H1 (cell line): Measurements from ENCODE around the gene PKM.

Experiments used
- CHD1 ChIP-seq: IDR thresholded peaks from 2 replicates; pipeline ENCODE4 v1.6.1; 2012; ENCODE audit warnings: low read depth, low read length, improper control_type of control experiment
- EP300 ChIP-seq, 2 experiments: IDR thresholded peaks; 1 replicate in 1 of 2; 2 replicates in 1 of 2; pipeline ENCODE4 v1.6.1; 2011 to 2012; ENCODE audit warnings: low read depth in 2 of 2, low read length in 2 of 2, mild to moderate bottlenecking in 2 of 2, borderline replicate concordance in 1 of 2, inconsistent platforms in 1 of 2, moderate library complexity in 1 of 2
- EZH2 ChIP-seq: fragments of 200-600 bp; sonication (generic); IDR thresholded peaks from 2 replicates; pipeline ENCODE4 v1.7.1; 2012; ENCODE audit warnings: low read depth, mild to moderate bottlenecking, moderate library complexity, low read length, inconsistent platforms; ENCODE audit not compliant: severe bottlenecking
- POLR2A ChIP-seq, 2 experiments: IDR thresholded peaks; 1 replicate in 1 of 2; 2 replicates in 1 of 2; pipeline ENCODE4 v1.6.1; 2011; ENCODE audit warnings: low read depth in 2 of 2, low read length in 2 of 2, mild to moderate bottlenecking in 2 of 2; ENCODE audit errors: control extremely low read depth in 1 of 2
- RAD21 ChIP-seq, 2 experiments: IDR thresholded peaks in 1 of 2; conservative IDR thresholded peaks in 1 of 2; 2 replicates each; pipeline ENCODE4 v1.6.1; 2011; ENCODE audit warnings: low read depth in 2 of 2, low read length in 2 of 2, improper control_type of control experiment in 1 of 2, inconsistent platforms in 1 of 2, mild to moderate bottlenecking in 1 of 2, moderate library complexity in 1 of 2
- TEAD4 ChIP-seq: IDR thresholded peaks from 2 replicates; pipeline ENCODE4 v1.6.1; 2012; ENCODE audit warnings: low read depth, low read length, inconsistent platforms, mixed read lengths
- TF ChIP-seq, protein P1 (sequence below): IDR thresholded peaks from 2 replicates; pipeline ENCODE4 v1.6.1; 2012; ENCODE audit warnings: low read length, inconsistent platforms

DNA sequence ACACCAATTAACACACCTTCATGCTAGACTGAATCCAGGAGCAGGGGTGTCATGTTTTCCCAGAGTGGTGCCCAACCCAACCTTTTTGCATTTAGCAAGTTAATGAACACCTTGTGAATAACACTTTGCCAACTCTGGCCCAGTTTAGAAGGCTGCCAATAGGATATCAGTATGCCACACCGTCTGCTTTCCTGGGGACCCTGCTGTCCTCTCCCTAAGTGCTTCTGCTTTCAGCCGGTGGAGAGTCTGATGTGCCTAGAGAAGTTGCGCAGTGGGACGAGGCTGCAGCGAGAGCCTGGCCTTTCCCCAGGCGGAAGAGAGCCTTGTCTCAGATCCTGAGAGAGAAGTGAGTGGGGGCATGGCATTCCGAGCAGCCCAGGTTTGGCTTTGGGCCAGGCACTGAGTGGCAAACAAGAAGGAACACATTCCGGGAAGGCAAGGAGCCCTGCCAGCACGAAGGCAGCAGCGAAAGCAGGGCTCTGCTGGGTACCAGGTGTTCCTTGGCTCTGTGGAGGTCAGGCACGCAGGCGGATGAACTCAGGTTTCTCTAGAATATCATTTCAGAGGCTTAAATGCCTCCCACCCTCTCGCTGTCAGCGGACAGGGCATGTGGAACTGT is 75.9 kb downstream of the PKM start:
- no peak for TF ChIP-seq EZH2
- no peak for TF ChIP-seq RAD21 (IDR thresholded peaks at IDR 0.05 in 1 of 2, conservative IDR thresholded peaks at IDR 0.05 in 1 of 2; ENCODE audit: low read depth in 2 of 2, low read length in 2 of 2)
- TF ChIP-seq TEAD4 = no peak
- TF ChIP-seq POLR2A (IDR thresholded peaks at IDR 0.05; ENCODE audit: control extremely low read depth in 1 of 2, low read depth in 2 of 2, low read length in 2 of 2) = no peak
- TF ChIP-seq, protein P1, sequence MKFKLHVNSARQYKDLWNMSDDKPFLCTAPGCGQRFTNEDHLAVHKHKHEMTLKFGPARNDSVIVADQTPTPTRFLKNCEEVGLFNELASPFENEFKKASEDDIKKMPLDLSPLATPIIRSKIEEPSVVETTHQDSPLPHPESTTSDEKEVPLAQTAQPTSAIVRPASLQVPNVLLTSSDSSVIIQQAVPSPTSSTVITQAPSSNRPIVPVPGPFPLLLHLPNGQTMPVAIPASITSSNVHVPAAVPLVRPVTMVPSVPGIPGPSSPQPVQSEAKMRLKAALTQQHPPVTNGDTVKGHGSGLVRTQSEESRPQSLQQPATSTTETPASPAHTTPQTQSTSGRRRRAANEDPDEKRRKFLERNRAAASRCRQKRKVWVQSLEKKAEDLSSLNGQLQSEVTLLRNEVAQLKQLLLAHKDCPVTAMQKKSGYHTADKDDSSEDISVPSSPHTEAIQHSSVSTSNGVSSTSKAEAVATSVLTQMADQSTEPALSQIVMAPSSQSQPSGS = no peak
- TF ChIP-seq EP300 (IDR thresholded peaks at IDR 0.05; ENCODE audit: borderline replicate concordance in 1 of 2, low read depth in 2 of 2, low read length in 2 of 2) = no peak
- no peak for TF ChIP-seq CHD1
